ENCODE measurements around the gene APPBP2.
"Not testable (repeated sequence)": the region's sequence is repeated elsewhere in the genome, so short reads cannot be mapped to it uniquely, and the experiment has no call there.

APPBP2 gene

GRCh38 chr17:60529806-60530205 is 3.8 kb upstream of the APPBP2 start:
- DNase-seq: no peak

GRCh38 chr17:60528828-60529227 is 2.8 kb upstream of the APPBP2 start:
- no peak for DNase-seq

- DNase-seq: no peak
These were observed 1.7 kb upstream of the APPBP2 start for GRCh38 chr17:60527701-60528100.

- DNase-seq: no peak
These were observed 684 bp upstream of the APPBP2 start for GRCh38 chr17:60526726-60527125.

- DNase-seq: no peak
These were observed 736 bp downstream of the APPBP2 start for GRCh38 chr17:60525328-60525684.

GRCh38 chr17:60524463-60525327 is 1.3 kb downstream of the APPBP2 start:
- DNase-seq: no peak

- DNase-seq: no peak
These were observed 2.2 kb downstream of the APPBP2 start for GRCh38 chr17:60523822-60524221.

- DNase-seq: no peak
These were observed 3.0 kb downstream of the APPBP2 start for GRCh38 chr17:60522889-60523626.

GRCh38 chr17:60519795-60520194 is 6.2 kb downstream of the APPBP2 start:
- DNase-seq: no peak

GRCh38 chr17:60515683-60516082 is 10.4 kb downstream of the APPBP2 start:
- not testable (repeated sequence) for DNase-seq

GRCh38 chr17:60515199-60515598 is 10.8 kb downstream of the APPBP2 start:
- not testable (repeated sequence) for DNase-seq

- DNase-seq: no peak
These were observed 11.5 kb downstream of the APPBP2 start for GRCh38 chr17:60514500-60514899.

- no peak for DNase-seq
These were observed 12.0 kb downstream of the APPBP2 start for GRCh38 chr17:60514053-60514452.

GRCh38 chr17:60513014-60513413 is 13.0 kb downstream of the APPBP2 start:
- DNase-seq: no peak

GRCh38 chr17:60510723-60511122 is 15.3 kb downstream of the APPBP2 start:
- no peak for DNase-seq

GRCh38 chr17:60510031-60510430 is 16.0 kb downstream of the APPBP2 start:
- no peak for DNase-seq

- DNase-seq: no peak
These were observed 17.6 kb downstream of the APPBP2 start for GRCh38 chr17:60508384-60508980.

GRCh38 chr17:60506312-60506711 is 19.7 kb downstream of the APPBP2 start:
- no peak for DNase-seq

GRCh38 chr17:60502145-60502544 is 23.9 kb downstream of the APPBP2 start:
- DNase-seq: no peak

GRCh38 chr17:60501589-60501988 is 24.5 kb downstream of the APPBP2 start:
- DNase-seq: no peak

- DNase-seq: no peak
These were observed 30.0 kb downstream of the APPBP2 start for GRCh38 chr17:60496041-60496440.

GRCh38 chr17:60495260-60495659 is 30.8 kb downstream of the APPBP2 start:
- DNase-seq: no peak

GRCh38 chr17:60493847-60494321 is 32.2 kb downstream of the APPBP2 start:
- DNase-seq: no peak

GRCh38 chr17:60491771-60492170 is 34.3 kb downstream of the APPBP2 start:
- DNase-seq: no peak

All from activated T-cell treated with anti-CD3 and anti-CD28 coated beads for 4 hours (primary cell).